Measurements from ENCODE around the gene RAB3C.

- no peak for TF ChIP-seq CTCF (IDR thresholded peaks at IDR 0.05)
- TF ChIP-seq POLR2A (IDR thresholded peaks at IDR 0.05): no peak
Observed at GRCh38 chr5:58771796-58772195, 188.9 kb downstream of the RAB3C start.

Data from right lobe of liver (tissue), 4 donors.